GM12878 (cell line): ENCODE measurements around the gene TSHR.

Experiments used
- CREB1 ChIP-seq: IDR thresholded peaks from 2 replicates; pipeline ENCODE4 v1.6.1; 2012; ENCODE audit warnings: low read depth, mild to moderate bottlenecking, inconsistent platforms
- EZH2 ChIP-seq: IDR thresholded peaks from 2 replicates; pipeline ENCODE4 v1.6.1; 2012; ENCODE audit warnings: low read depth, mild to moderate bottlenecking, control low read depth, inconsistent platforms, low read length, borderline replicate concordance; ENCODE audit not compliant: control insufficient read depth
- IRF3 ChIP-seq: fragments of 450-650 bp; IDR thresholded peaks from 2 replicates; pipeline ENCODE4 v1.6.1; 2014; ENCODE audit warnings: mild to moderate bottlenecking
- JUND ChIP-seq: IDR thresholded peaks from 2 replicates; pipeline ENCODE4 v1.6.1; 2012; ENCODE audit warnings: low read depth, mild to moderate bottlenecking, low read length, improper control_type of control experiment, moderate library complexity
- MAX ChIP-seq: IDR thresholded peaks from 2 replicates; pipeline ENCODE4 v1.6.1; 2012; ENCODE audit warnings: low read depth, low read length, improper control_type of control experiment
- NFIC ChIP-seq: IDR thresholded peaks from 2 replicates; pipeline ENCODE4 v1.6.1; 2012; ENCODE audit warnings: low read depth, mild to moderate bottlenecking, inconsistent platforms, low read length, moderate library complexity
- PAX8 ChIP-seq: fragments of 450-650 bp; IDR thresholded peaks from 2 replicates; pipeline ENCODE4 v1.6.1; 2017; ENCODE audit warnings: mild to moderate bottlenecking, moderate library complexity
- POLR2A ChIP-seq: IDR thresholded peaks from 2 replicates; pipeline ENCODE4 v1.6.1; 2011; ENCODE audit warnings: low read depth, mild to moderate bottlenecking, low read length
- SIX5 ChIP-seq: IDR thresholded peaks from 2 replicates; pipeline ENCODE4 v1.6.1; 2011; ENCODE audit warnings: mild to moderate bottlenecking, low read depth, low read length, moderate library complexity; ENCODE audit not compliant: severe bottlenecking
- SMAD5 ChIP-seq: IDR thresholded peaks from 2 replicates; pipeline ENCODE4 v1.6.1; 2016; ENCODE audit warnings: antibody characterized with exemption, low read depth
- YY1 ChIP-seq: IDR thresholded peaks from 2 replicates; pipeline ENCODE4 v1.6.1; 2011; ENCODE audit warnings: low read depth, mild to moderate bottlenecking, low read length
- ZSCAN29 ChIP-seq: fragments of 450-650 bp; IDR thresholded peaks from 2 replicates; pipeline ENCODE4 v1.6.1; 2017; ENCODE audit warnings: mild to moderate bottlenecking, moderate library complexity
- TF ChIP-seq, protein P1 (sequence below), 3 experiments: IDR thresholded peaks in 2 of 3; conservative IDR thresholded peaks in 1 of 3; 2 replicates each; pipeline ENCODE4 v1.5.1; 2011; ENCODE audit warnings: low read depth in 3 of 3, low read length in 3 of 3, mild to moderate bottlenecking in 3 of 3, control low read depth in 2 of 3, moderate library complexity in 2 of 3, inconsistent platforms in 1 of 3, mixed read lengths in 1 of 3; ENCODE audit not compliant: control insufficient read depth in 2 of 3, insufficient read depth in 1 of 3; ENCODE audit errors: extremely low read depth in 1 of 3

GRCh38 chr14:81125536-81125935 lies 170.1 kb downstream of the TSHR start:
- no peak for TF ChIP-seq SIX5
- no peak for TF ChIP-seq SMAD5
- no peak for TF ChIP-seq IRF3
- no peak for TF ChIP-seq MAX
- no peak for TF ChIP-seq NFIC
- no peak for TF ChIP-seq YY1
- TF ChIP-seq ZSCAN29: no peak
- no peak for TF ChIP-seq EZH2
- no peak for TF ChIP-seq POLR2A
- no peak for TF ChIP-seq CREB1
- TF ChIP-seq, protein P1, sequence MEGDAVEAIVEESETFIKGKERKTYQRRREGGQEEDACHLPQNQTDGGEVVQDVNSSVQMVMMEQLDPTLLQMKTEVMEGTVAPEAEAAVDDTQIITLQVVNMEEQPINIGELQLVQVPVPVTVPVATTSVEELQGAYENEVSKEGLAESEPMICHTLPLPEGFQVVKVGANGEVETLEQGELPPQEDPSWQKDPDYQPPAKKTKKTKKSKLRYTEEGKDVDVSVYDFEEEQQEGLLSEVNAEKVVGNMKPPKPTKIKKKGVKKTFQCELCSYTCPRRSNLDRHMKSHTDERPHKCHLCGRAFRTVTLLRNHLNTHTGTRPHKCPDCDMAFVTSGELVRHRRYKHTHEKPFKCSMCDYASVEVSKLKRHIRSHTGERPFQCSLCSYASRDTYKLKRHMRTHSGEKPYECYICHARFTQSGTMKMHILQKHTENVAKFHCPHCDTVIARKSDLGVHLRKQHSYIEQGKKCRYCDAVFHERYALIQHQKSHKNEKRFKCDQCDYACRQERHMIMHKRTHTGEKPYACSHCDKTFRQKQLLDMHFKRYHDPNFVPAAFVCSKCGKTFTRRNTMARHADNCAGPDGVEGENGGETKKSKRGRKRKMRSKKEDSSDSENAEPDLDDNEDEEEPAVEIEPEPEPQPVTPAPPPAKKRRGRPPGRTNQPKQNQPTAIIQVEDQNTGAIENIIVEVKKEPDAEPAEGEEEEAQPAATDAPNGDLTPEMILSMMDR (IDR thresholded peaks at IDR 0.05 in 2 of 3, conservative IDR thresholded peaks at IDR 0.05 in 1 of 3; ENCODE audit: control insufficient read depth in 2 of 3, extremely low read depth in 1 of 3, insufficient read depth in 1 of 3, low read depth in 3 of 3, low read length in 3 of 3): no peak
- TF ChIP-seq JUND: no peak
- no peak for TF ChIP-seq PAX8
